Measurements from ENCODE around the gene EFS.
A peak's percentile ranks its signal among the peaks of the same experiment; 100 is the strongest.

The EFS gene

DNA sequence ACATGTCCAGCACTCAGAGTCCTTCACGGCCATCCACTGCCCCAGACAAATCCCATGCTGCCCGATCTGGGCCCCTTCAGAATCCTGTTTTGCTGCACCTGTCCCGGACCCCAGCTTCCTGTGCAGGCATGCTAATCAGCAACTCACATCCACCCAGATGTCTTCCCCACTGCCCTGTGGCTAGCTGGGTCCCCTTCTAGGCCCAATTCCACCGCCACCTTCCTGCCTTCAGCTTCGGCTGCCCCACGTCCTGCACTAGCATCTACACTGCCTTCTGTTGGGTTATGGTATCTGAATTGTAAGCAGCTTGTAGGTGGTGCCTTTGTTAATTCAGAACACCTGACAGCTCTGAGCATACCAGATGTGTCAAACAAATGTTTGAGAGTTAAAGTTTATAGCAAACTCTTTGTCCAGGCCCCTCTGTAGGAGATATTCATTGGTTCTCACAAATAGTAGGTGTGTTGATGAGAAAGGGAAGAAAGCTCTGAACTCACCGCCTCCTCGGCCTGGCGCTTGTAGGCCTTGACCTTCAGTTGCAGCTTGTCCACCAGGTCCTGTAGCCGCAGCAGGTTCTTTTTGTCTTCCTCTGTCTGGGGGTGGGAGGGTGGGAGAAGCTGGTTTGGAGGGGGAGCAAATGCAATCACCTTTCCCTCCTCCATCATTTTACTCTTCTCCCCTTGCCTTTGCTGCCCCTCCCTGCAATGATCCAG, 17.9 kb upstream of the EFS start:
- no peak for TF ChIP-seq MYC (IDR thresholded peaks at IDR 0.05; ENCODE audit: low read depth, low read length)
- no peak overlapping the region for H3K4me3 ChIP-seq (ENCODE audit: low read depth, low read length)
- DNase-seq (ENCODE audit: low read depth): no peak

DNA sequence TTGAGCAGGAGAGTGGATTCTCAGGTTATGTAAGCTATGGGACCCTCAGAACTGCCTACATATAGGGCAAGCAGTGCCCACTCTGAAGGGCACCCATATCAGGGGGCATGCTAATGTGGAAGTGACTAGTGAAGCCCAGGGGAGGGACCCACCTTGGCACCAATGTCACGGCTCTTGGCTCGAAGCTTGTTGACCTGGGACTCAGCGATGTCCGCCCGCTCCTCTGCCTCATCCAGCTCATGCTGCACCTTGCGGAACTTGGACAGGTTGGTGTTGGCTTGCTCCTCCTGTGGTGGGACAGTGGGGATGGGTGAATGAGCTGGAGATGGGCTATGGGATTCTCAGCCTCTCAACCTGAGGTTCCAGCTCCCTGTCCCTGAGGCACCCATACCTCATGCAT, 17.3 kb upstream of the EFS start:
- no peak for DNase-seq (ENCODE audit: low read depth)
- H3K4me3 ChIP-seq (ENCODE audit: low read depth, low read length): no peak overlapping the region
- TF ChIP-seq POLR2A (IDR thresholded peaks at IDR 0.05; ENCODE audit: extremely low read depth, insufficient read length): no peak
- TF ChIP-seq, protein P1, sequence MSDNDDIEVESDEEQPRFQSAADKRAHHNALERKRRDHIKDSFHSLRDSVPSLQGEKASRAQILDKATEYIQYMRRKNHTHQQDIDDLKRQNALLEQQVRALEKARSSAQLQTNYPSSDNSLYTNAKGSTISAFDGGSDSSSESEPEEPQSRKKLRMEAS (IDR thresholded peaks at IDR 0.05; ENCODE audit: low read depth, low read length): no peak
- TF ChIP-seq MYC (IDR thresholded peaks at IDR 0.05; ENCODE audit: low read depth, low read length): no peak
- TF ChIP-seq, protein P2, sequence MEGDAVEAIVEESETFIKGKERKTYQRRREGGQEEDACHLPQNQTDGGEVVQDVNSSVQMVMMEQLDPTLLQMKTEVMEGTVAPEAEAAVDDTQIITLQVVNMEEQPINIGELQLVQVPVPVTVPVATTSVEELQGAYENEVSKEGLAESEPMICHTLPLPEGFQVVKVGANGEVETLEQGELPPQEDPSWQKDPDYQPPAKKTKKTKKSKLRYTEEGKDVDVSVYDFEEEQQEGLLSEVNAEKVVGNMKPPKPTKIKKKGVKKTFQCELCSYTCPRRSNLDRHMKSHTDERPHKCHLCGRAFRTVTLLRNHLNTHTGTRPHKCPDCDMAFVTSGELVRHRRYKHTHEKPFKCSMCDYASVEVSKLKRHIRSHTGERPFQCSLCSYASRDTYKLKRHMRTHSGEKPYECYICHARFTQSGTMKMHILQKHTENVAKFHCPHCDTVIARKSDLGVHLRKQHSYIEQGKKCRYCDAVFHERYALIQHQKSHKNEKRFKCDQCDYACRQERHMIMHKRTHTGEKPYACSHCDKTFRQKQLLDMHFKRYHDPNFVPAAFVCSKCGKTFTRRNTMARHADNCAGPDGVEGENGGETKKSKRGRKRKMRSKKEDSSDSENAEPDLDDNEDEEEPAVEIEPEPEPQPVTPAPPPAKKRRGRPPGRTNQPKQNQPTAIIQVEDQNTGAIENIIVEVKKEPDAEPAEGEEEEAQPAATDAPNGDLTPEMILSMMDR (IDR thresholded peaks at IDR 0.05; ENCODE audit: low read depth, low read length): no peak

DNA sequence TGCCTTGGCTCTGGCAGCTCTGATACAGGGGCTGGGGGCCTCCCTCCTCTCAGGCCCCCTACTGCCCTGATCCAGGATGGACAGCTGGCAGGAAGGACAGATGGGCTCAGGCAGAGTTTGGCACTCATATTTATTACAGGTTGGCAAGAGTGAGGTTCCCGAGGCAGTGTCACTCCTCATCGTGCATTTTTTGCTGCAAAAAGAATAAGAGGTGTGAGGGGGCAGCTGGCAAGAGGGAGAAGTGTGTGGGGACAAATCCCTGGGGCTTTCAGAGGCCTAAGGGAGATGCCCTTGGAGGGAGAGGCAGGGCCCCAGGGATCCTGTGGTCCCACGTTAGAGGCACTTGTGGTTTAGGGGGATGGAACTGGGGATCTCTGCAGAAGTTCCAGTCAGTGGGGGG, 16.9 kb upstream of the EFS start:
- TF ChIP-seq MYC (IDR thresholded peaks at IDR 0.05; ENCODE audit: low read depth, low read length): no peak
- no peak for TF ChIP-seq POLR2A (IDR thresholded peaks at IDR 0.05; ENCODE audit: extremely low read depth, insufficient read length)
- TF ChIP-seq, protein P1 (IDR thresholded peaks at IDR 0.05; ENCODE audit: low read depth, low read length): no peak
- TF ChIP-seq, protein P2 (IDR thresholded peaks at IDR 0.05; ENCODE audit: low read depth, low read length): no peak
- no peak overlapping the region for H3K4me3 ChIP-seq (ENCODE audit: low read depth, low read length)
- DNase-seq (ENCODE audit: low read depth): peak; percentile 41

DNA sequence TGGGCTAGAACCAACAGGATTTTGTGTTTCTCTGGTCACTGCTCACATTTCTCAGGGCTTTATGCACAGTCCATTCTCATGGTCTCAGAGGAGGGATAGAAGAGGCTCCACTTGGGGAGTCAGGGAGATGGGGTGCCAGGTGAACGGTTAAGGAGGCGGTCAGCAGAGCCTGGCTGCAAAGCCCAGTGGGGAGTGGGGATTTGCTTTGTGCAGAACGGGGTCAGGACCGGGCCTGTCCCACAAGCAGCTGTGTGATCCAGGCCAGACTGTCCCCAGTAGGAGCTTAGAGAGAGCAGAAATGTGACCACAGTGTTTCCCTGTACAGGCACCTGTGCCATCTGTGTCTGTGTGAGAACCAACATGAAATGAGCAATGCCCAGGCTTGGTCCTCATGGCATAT, 16.0 kb upstream of the EFS start:
- DNase-seq (ENCODE audit: low read depth): no peak
- H3K4me3 ChIP-seq (ENCODE audit: low read depth, low read length): no peak overlapping the region
- TF ChIP-seq POLR2A (IDR thresholded peaks at IDR 0.05; ENCODE audit: extremely low read depth, insufficient read length): no peak
- TF ChIP-seq, protein P2 (IDR thresholded peaks at IDR 0.05; ENCODE audit: low read depth, low read length): no peak
- TF ChIP-seq, protein P1 (IDR thresholded peaks at IDR 0.05; ENCODE audit: low read depth, low read length): no peak
- TF ChIP-seq MYC (IDR thresholded peaks at IDR 0.05; ENCODE audit: low read depth, low read length): no peak

DNA sequence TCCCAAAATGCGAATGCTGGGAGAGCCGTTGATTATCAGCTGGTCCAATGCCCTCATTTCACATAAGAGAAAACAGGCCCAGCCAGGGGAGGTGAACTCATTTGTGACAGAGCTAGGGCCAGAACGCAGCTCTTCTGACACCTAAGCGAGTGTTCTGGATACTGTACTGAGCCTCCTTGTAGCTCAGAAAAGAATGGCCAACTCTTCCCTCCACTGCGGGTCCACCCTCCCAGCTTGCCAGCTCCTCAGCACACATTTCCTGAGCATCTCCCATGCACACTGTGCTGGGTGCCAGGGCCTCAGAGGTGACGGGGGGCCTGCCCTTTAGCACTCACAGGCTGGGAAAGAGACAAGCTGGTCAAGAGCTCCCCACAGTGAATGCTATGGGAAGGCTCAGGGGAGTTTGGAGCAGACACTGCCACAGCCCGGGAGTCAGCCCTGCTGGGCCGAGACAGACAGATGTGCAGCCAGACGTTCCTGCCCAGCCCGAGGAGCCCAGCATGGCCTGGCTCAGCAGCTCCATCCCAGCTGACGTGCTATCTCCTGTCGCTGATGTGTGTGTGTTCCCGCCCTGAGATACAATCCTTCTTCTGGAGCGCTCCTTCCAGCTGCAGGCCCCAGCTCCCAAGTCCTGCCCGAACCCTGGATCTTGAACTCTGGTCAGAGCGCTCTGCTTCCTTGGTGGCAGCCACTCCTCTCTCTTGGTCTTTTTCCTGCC, 15.4 kb upstream of the EFS start:
- TF ChIP-seq MYC (IDR thresholded peaks at IDR 0.05; ENCODE audit: low read depth, low read length): no peak
- TF ChIP-seq, protein P2 (IDR thresholded peaks at IDR 0.05; ENCODE audit: low read depth, low read length): no peak
- TF ChIP-seq POLR2A (IDR thresholded peaks at IDR 0.05; ENCODE audit: extremely low read depth, insufficient read length): no peak
- TF ChIP-seq, protein P1 (IDR thresholded peaks at IDR 0.05; ENCODE audit: low read depth, low read length): no peak
- no peak for DNase-seq (ENCODE audit: low read depth)
- no peak overlapping the region for H3K4me3 ChIP-seq (ENCODE audit: low read depth, low read length)

DNA sequence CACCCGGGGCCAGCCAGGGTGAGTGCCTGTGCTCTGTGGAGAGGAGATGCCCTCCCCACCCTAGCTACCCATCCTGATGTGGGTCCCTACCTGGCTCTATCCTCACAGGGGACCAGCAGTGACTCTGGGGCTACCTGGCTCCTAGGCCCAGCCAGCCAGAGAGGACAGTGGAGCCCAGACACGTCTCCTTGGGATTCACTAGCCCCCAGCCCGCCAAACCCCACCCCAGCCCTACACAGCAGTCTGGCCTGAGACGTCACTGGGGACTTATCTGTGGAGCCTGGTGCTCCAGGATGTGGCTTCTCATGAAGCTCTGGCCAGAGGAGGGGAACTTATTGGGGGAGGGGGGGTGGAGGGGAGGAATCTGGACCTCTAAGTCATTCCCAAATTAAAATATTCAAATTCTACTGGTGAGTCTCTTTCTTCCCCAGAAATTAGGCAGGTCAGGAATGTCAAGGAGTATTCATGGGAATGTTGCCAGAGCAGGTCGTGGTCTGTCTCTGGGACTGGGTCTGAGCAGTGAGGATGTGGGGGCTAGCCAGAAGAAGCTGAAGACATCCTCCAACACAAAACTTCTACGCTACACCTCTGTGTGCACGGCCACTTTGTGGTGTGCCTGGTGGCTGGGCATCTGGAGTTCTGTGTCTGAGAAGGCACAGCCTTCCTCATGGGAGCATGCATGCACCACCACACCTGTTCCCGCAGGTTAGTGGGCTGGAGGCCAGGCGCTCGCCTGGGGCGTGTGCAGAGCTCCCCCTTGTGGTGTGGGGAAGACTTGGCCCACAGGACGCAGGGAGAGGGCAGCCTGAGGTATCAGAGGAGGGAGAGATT, 14.6 kb upstream of the EFS start:
- peak; percentile 37 for DNase-seq (ENCODE audit: low read depth)
- no peak overlapping the region for H3K4me3 ChIP-seq (ENCODE audit: low read depth, low read length)
- TF ChIP-seq, protein P1 (IDR thresholded peaks at IDR 0.05; ENCODE audit: low read depth, low read length): 0 out of 2 replicates have a peak, but pooled peaks have one; percentile 14
- TF ChIP-seq MYC (IDR thresholded peaks at IDR 0.05; ENCODE audit: low read depth, low read length): no peak
- TF ChIP-seq, protein P2 (IDR thresholded peaks at IDR 0.05; ENCODE audit: low read depth, low read length): peak; percentile 95
